ENCODE measurements around the gene BLVRB. TPM values are rescaled to one million over a fixed set of nuclear protein-coding genes. Genes with fewer than 3 reads are reported as not detected.
"Not testable (repeated sequence)": the region's sequence is repeated elsewhere in the genome, so short reads cannot be mapped to it uniquely, and the experiment has no call there.

BLVRB gene
- total RNA-seq, 2 experiments from 2014 or later = 34.1 to 35.6 TPM

DNA sequence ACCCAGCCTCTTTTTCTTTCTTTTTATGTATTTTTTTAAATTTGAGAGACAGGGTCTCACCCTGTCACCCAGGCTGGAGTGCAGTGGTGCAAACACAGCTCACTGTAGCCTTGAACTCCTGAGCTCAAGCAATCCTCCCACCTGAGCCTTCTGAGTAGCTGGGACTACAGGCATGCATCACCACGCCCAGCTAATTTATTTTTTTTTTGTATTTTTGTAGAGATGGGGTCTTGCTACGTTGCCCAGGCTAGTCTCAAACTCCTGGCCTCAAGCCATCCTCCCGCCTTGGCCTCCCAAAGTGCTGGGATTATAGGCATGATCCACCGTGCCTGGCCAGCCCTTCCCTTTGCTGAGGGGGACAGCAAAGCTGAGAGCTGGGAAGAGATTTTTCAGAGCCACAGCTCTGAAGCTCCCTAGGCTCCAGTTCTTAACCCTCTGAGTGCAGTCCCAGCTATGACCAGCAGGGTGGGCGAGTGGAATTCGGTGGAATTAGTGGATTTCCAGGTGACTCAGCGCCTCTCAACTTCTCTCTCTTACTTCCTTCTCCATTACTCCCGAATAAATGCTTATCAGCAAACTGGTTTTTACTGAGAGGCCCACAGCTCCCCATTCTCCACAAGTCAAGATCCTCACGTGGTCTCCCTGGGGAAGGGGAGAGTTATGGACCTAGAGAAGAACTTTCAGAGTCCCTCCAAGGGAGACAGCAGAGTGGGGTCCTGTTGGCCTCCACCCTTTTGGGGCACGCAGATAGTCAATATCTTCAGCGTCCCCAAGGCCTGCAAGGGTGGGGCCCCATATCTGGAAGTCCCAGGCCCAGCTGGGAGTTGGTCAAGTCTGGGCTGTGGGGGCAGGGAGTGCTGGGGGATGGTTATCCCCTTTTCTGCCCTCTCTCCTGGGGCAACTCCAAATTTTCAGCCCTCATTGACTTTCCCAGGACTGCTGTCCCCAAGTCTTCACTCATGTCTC, 1.2 kb downstream of the BLVRB start:
- Mint-ChIP-seq H3K27me3 (peaks cover 11% of the 10 kb centered on the region), H3K9me3 (ENCODE audit: low read depth) (no peaks in the 10 kb centered on the region), H3K4me1 (peaks cover 30% of the 10 kb centered on the region), H3K27ac (peak overlapping the region; percentile 83), H3K36me3 (ENCODE audit: low read depth) (peaks cover 4% of the 10 kb centered on the region), H3K4me3 (peak overlapping the region; percentile 77)
- no peak for ATAC-seq
- DNase-seq = peak; percentile 85
- CTCF ChIA-PET = interaction anchor here (0.7 to 3.2 kb wide), 30 partner anchors 10 to 843 kb away, joined by 3 to 21 read pairs (median 5); partner anchors contain the start of genes AKT2, SERTAD1 and SERTAD3
- intact Hi-C loops (cut with DNase I, micrococcal nuclease) = loop anchor here (1.0 to 10.0 kb wide), 13 partner anchors 20 to 334 kb away; partner anchors contain the start of genes SERTAD3 (in 2 of the 2), ACTMAP (in 1 of the 2), C19orf47 (in 1 of the 2) and COQ8B (in 1 of the 2)
- POLR2A ChIA-PET = interaction anchor here (0.6 to 0.9 kb wide), 3 partner anchors 21 to 36 kb away, joined by 3 to 6 read pairs (median 3); no protein-coding TSS in a partner anchor

DNA sequence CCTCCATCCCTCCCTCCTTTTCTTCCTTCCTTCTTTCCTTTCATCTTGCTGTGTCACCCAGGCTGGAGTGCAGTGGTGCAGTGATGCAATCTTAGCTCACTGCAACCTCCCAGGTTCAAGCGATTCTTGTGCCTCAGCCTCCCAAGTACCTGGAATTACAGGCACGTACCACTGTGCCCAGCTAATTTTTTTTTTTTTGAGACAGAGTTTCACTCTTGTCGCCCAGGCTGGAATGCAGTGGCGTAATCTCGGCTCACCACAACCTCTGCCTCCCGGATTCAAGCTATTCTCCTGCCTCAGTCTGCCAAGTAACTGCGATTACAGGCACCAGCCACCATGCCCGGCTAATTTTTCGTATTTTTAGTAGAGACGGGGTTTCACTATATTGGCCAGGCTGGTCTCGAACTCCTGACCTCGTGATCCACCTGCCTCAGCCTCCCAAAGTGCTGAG, 1.9 kb downstream of the BLVRB start:
- peaks cover 11% of the 10 kb centered on the region for H3K27me3 Mint-ChIP-seq
- intact Hi-C loops (cut with DNase I, micrococcal nuclease) = loop anchor here in 1 of 2 experiments (2.0 to 10.0 kb wide), 2 partner anchors 141 to 251 kb away; partner anchors contain the start of genes COQ8B and ITPKC
- not testable (repeated sequence) for H3K36me3 Mint-ChIP-seq (ENCODE audit: low read depth); H3K27ac Mint-ChIP-seq; H3K9me3 Mint-ChIP-seq (ENCODE audit: low read depth); H3K4me3 Mint-ChIP-seq; ATAC-seq
- H3K4me1 Mint-ChIP-seq = peaks cover 30% of the 10 kb centered on the region
- CTCF ChIA-PET = interaction anchor here (0.7 to 3.2 kb wide), 21 partner anchors 10 to 844 kb away, joined by 3 to 21 read pairs (median 5); partner anchors contain the start of genes AKT2, SERTAD1 and SERTAD3
- peak; percentile 32 for DNase-seq
- POLR2A ChIA-PET = interaction anchor here (0.9 kb wide), 1 partner anchor 21 kb away, joined by 3 read pairs; no protein-coding TSS in a partner anchor

DNA sequence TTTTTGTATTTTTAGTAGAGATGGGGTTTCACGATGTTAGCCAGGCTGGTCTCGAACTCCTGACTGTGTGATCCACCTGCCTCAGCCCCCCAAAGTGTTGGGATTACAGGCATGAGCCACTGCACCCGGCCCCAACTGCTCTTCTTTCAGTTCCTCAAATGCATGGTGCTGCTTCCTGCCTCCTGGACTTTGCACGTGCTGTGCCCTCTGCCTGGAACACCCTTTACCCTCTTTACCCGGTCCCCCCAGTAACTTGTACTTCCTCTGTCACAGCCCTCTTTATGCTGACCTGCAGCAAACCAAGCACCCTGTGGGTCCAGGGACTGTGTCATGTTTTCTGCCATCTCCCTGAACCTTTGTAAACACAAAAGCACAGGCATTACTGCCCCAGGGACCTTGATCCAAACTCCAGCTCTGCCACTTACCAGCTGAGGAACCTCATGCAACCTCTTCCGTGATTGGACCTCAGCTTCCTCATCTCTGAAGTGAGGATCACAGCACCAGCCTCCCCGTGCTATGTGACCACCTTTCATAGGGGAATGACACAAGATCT, 3.8 kb downstream of the BLVRB start:
- H3K27ac Mint-ChIP-seq = no peak overlapping the region
- peaks cover 6% of the 10 kb centered on the region for H3K27me3 Mint-ChIP-seq
- ChIA-PET POLR2A (no interaction called here), CTCF (no interaction called here)
- peaks cover 27% of the 10 kb centered on the region for H3K4me1 Mint-ChIP-seq
- no peak overlapping the region for H3K4me3 Mint-ChIP-seq
- ATAC-seq (no peak), DNase-seq (no peak)
- H3K36me3 Mint-ChIP-seq (ENCODE audit: low read depth) = peaks cover 4% of the 10 kb centered on the region
- no peaks in the 10 kb centered on the region for H3K9me3 Mint-ChIP-seq (ENCODE audit: low read depth)
- intact Hi-C loops (cut with DNase I, micrococcal nuclease) = loop anchor here in 1 of 2 experiments (10.0 kb wide), 1 partner anchor 253 kb away; the partner anchor contains the start of genes COQ8B and ITPKC

DNA sequence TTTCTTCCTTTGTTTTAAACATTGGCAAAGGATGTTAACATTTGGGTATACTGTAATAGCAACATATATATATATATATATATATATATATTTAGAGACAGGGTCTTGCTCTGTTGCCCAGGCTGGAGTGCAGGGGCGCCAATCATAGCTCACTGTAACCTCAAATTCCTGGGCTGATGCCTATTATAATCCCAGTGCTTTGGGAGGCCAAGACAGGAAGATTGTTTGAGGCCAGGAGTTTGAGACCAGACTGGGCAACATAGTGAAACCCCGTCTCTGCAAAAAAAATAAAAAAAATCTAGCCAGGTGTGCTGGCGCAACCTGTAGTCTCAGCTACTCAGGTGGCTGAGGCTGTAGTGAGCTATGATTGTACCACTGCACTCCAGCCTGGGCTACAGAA, 5.4 kb downstream of the BLVRB start:
- Mint-ChIP-seq H3K4me3 (no peak overlapping the region), H3K27ac (no peak overlapping the region), H3K36me3 (ENCODE audit: low read depth) (no peaks in the 10 kb centered on the region), H3K9me3 (ENCODE audit: low read depth) (no peaks in the 10 kb centered on the region), H3K27me3 (no peaks in the 10 kb centered on the region), H3K4me1 (peaks cover 16% of the 10 kb centered on the region)
- intact Hi-C loops (cut with DNase I, micrococcal nuclease) = loop anchor here in 1 of 2 experiments (10.0 kb wide), 1 partner anchor 255 kb away; the partner anchor contains the start of genes COQ8B and ITPKC
- ATAC-seq (no peak), DNase-seq (no peak)
- ChIA-PET POLR2A (no interaction called here), CTCF (interaction anchor here (0.6 to 1.7 kb wide), 2 partner anchors 39 to 988 kb away, joined by 3 to 4 read pairs; no protein-coding TSS in a partner anchor)

DNA sequence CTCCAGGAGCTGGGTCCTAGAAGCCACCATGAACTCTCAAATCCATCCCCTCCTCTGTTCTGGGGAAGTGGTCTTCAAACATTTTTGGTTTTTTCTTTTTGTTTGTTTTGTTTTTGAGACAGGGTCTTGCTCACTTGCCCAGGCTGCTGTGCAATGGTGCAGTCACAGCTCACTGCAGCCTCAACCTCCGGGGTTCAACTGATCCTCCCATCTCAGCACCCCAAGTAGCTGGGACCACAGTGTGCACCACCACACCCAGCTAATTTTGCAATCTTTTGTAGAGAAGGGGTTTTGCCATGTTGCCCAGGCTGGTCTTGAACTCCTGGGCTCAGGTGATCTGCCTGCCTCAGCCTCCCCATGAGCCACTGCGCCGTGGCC, 7.0 kb downstream of the BLVRB start:
- DNase-seq (no peak), ATAC-seq (no peak)
- H3K4me1 Mint-ChIP-seq = peaks cover 5% of the 10 kb centered on the region
- no peaks in the 10 kb centered on the region for H3K36me3 Mint-ChIP-seq (ENCODE audit: low read depth)
- intact Hi-C loops (cut with DNase I, micrococcal nuclease) = no loop called here
- CTCF ChIA-PET = interaction anchor here (1.7 kb wide), 1 partner anchor 38 kb away, joined by 4 read pairs; no protein-coding TSS in a partner anchor
- no peaks in the 10 kb centered on the region for H3K27me3 Mint-ChIP-seq
- no peak overlapping the region for H3K27ac Mint-ChIP-seq
- no peaks in the 10 kb centered on the region for H3K9me3 Mint-ChIP-seq (ENCODE audit: low read depth)
- H3K4me3 Mint-ChIP-seq = no peak overlapping the region
- POLR2A ChIA-PET = no interaction called here

DNA sequence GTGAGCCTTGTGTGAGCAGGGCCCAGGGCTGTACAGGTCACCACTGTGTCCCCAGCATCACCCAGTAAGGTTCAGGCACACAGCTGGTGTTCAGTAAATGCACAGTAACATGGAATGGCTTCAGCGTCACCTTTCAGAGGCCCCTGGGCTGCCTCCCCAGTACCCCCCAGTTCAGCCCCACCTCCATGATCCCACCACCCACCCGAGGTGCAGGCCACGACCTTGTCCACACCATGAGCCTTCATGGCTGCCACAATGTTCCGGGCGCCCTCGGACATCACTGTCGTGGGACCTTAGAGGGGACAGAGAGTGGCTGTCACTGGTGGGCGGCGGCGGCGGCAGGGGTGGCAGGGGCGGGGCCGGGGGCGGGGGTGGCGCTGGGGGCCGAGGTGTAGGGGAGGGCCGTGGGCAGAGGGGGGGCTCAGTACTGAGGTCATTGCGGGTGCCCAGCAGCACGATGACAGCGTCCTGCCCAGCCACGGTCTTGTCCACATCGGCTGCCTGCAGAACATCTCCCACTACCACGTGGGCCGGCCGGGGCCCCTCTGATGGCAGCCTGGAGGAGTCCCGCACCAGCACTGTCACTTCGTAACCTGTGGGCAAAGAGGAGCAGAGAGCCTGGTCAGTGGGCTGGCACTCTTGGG, 7.5 kb downstream of the BLVRB start:
- POLR2A ChIA-PET = no interaction called here

DNA sequence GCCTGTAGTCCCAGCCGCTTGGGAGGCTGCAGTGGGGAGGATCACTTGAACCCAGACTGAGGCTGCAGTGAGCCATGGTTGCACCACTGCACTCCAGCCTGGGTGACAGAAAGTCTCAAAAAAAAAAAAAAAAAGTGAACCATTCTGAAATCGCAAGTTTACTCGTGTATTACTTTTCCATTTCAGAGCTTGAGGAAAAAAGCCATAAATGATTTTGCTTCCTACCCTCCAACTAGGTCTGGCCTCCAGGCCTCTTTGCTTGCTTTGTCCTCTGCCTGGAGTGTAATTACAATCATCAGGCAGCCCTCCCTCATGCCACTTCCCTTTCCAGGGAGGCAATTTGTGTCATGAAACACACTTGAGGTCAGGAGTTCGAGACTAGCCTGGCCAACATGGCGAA, 8.5 kb downstream of the BLVRB start:
- ChIA-PET CTCF (interaction anchor here (0.7 to 1.1 kb wide), 2 partner anchors 34 to 152 kb away, joined by 3 read pairs; no protein-coding TSS in a partner anchor), POLR2A (no interaction called here)
- intact Hi-C loops (cut with DNase I, micrococcal nuclease) = no loop called here
- H3K4me3 Mint-ChIP-seq = no peak overlapping the region
- H3K27ac Mint-ChIP-seq = no peak overlapping the region
- no peaks in the 10 kb centered on the region for H3K36me3 Mint-ChIP-seq (ENCODE audit: low read depth)
- ATAC-seq (no peak), DNase-seq (no peak)
- H3K4me1 Mint-ChIP-seq = no peaks in the 10 kb centered on the region
- H3K9me3 Mint-ChIP-seq (ENCODE audit: low read depth) = no peaks in the 10 kb centered on the region
- no peaks in the 10 kb centered on the region for H3K27me3 Mint-ChIP-seq

More for the DNA sequence above, 7.5 kb downstream of the BLVRB start:
- Mint-ChIP-seq H3K9me3 (ENCODE audit: low read depth) (no peaks in the 10 kb centered on the region), H3K27ac (no peak overlapping the region), H3K36me3 (ENCODE audit: low read depth) (no peaks in the 10 kb centered on the region), H3K4me3 (no peak overlapping the region), H3K27me3 (no peaks in the 10 kb centered on the region), H3K4me1 (peaks cover 2% of the 10 kb centered on the region)
- DNase-seq = no peak
- no peak for ATAC-seq
- CTCF ChIA-PET = interaction anchor here (1.1 kb wide), 1 partner anchor 153 kb away, joined by 3 read pairs; no protein-coding TSS in a partner anchor
- intact Hi-C loops (cut with DNase I, micrococcal nuclease) = no loop called here

DNA sequence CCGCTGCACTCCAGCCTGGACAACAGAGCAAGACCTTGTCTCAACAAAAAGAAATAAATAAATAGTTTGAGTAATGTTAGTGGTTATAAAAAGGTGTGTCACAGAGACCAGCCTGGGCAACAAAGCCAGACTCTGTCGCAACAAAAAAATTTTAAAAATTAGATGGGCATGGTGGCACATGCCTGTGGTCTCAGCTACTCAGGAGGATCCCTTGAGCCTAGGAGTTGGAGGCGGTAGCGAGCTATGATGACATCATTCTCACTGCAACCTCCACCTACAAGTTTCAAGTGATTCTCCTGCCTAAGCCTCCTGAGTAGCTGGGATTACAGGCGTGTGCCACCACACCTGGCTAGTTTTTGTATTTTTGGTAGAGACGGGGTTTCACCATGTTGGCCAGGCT, 11.6 kb downstream of the BLVRB start:
- intact Hi-C loops (cut with DNase I, micrococcal nuclease); H3K36me3 Mint-ChIP-seq (ENCODE audit: low read depth); DNase-seq; H3K4me1 Mint-ChIP-seq; ATAC-seq; H3K27me3 Mint-ChIP-seq; H3K9me3 Mint-ChIP-seq (ENCODE audit: low read depth); POLR2A ChIA-PET; H3K27ac Mint-ChIP-seq; H3K4me3 Mint-ChIP-seq: not testable (repeated sequence)
- CTCF ChIA-PET = interaction anchor here (0.6 to 1.2 kb wide), 3 partner anchors 10 to 475 kb away, joined by 3 to 6 read pairs (median 3); no protein-coding TSS in a partner anchor

DNA sequence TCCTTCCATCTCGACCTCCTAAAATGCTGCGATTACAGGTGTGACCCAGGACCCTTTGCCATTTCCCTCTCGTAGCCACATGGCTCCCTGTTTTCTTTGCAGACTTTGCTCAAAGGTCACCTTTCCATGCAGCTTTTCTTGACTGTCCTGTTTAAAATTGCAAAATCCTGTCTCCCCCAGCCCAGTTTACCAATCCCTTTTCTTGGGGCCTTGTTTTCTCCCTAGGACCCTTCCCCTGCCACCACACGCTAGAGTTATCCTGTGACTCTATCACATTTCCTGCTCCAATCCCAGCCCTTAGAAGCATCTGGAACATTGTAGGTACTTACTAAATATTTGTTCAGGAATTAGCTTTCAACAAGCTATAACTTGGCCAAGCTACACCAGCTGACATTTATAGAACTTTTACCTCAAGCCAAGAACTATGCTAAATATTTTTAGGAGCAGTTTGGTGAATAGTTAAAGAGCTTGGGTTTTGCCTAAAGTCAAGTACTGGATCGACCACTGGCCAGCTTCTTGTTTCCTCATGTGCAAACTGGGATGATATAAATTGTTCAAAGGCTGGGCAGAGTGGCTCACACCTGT, 12.3 kb downstream of the BLVRB start:
- no peaks in the 10 kb centered on the region for H3K9me3 Mint-ChIP-seq (ENCODE audit: low read depth)
- intact Hi-C loops (cut with DNase I, micrococcal nuclease) = no loop called here
- no peak overlapping the region for H3K4me3 Mint-ChIP-seq
- H3K27me3 Mint-ChIP-seq = no peaks in the 10 kb centered on the region
- no peaks in the 10 kb centered on the region for H3K36me3 Mint-ChIP-seq (ENCODE audit: low read depth)
- ChIA-PET CTCF (interaction anchor here (0.5 to 1.2 kb wide), 4 partner anchors 10 to 893 kb away, joined by 3 to 6 read pairs (median 3); no protein-coding TSS in a partner anchor), POLR2A (interaction anchor here (0.7 kb wide), 1 partner anchor 302 kb away, joined by 4 read pairs; no protein-coding TSS in a partner anchor)
- DNase-seq (no peak), ATAC-seq (no peak)
- no peak overlapping the region for H3K27ac Mint-ChIP-seq
- no peaks in the 10 kb centered on the region for H3K4me1 Mint-ChIP-seq

DNA sequence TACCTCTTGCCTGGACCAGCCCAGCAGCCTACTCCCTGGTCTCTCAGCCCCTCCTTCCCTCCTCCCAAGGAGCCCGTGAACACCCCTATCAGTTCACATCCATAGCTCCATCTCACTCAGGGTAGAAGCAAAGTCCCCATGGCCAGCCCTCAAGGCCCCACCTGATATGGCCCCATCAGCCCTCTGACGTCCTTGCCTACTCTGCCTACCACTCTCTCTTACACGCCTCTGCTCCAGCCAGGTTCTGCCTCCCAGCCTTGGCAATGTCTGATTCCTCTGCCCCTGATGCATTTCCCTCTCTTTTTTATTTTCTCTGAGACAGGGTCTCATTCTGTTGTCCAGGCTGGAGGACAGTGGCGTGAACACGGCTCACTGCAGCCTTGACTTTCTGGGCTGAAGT, 13.5 kb downstream of the BLVRB start:
- ChIA-PET POLR2A (no interaction called here), CTCF (interaction anchor here (1.2 kb wide), 1 partner anchor 31 kb away, joined by 5 read pairs; no protein-coding TSS in a partner anchor)
- H3K27ac Mint-ChIP-seq = no peak overlapping the region
- no peaks in the 10 kb centered on the region for H3K4me1 Mint-ChIP-seq
- H3K4me3 Mint-ChIP-seq = no peak overlapping the region
- no peak for ATAC-seq
- no peaks in the 10 kb centered on the region for H3K9me3 Mint-ChIP-seq (ENCODE audit: low read depth)
- DNase-seq = no peak
- H3K36me3 Mint-ChIP-seq (ENCODE audit: low read depth) = no peaks in the 10 kb centered on the region
- no peaks in the 10 kb centered on the region for H3K27me3 Mint-ChIP-seq
- intact Hi-C loops (cut with DNase I, micrococcal nuclease) = no loop called here

All from activated CD4-positive, alpha-beta T cell treated with anti-CD3 and anti-CD28 coated beads for 36 hours (primary cell).